PC-9 (cell line): Measurements from ENCODE around the gene KRT8. TPM values are rescaled to one million over a fixed set of nuclear protein-coding genes. Genes with fewer than 3 reads are reported as not detected.

Experiments used
- BruUV-seq: library from RNA; stranded (reverse); fragments of 400-500 nt; replicated peaks from 2 replicates; lab custom pipeline; 2021; lab: Mats Ljungman, UMichigan
- CTCF ChIA-PET: fragments of 300-600 bp; sonication (Branson Sonifier 250); formaldehyde crosslinking; loops from one replicate; lab custom pipeline; 2022; ENCODE audit warnings: antibody characterized with exemption; lab: Charles Lee
- POLR2A ChIA-PET: fragments of 300-600 bp; sonication (Branson Sonifier 250); formaldehyde crosslinking; loops from one replicate; lab custom pipeline; 2022; ENCODE audit warnings: antibody characterized with exemption; ENCODE audit not compliant: unreplicated experiment; lab: Charles Lee
- DNase-seq, 2 experiments: peaks; one replicate each; pipeline versions ENCODE4 v3.0.0 to v3.0.0-alpha.2; 2015 to 2022; ENCODE audit warnings: mixed read lengths in 1 of 2
- H2AFZ ChIP-seq: fragments of 200-600 bp; sonication (generic); 2 replicates; pipeline ENCODE4 v1.8.1; 2017; ENCODE audit warnings: antibody characterized with exemption
- H3F3A ChIP-seq: fragments of 200-600 bp; sonication (generic); 2 replicates; pipeline ENCODE4 v1.8.1; 2017; ENCODE audit warnings: antibody characterized with exemption, mild to moderate bottlenecking, low read depth; ENCODE audit not compliant: insufficient read depth
- H3K27ac ChIP-seq: fragments of 200-600 bp; sonication (generic); 2 replicates; pipeline ENCODE4 v1.6.1; 2016; ENCODE audit warnings: mixed run types
- H3K27me3 ChIP-seq: fragments of 200-600 bp; sonication (generic); 2 replicates; pipeline ENCODE4 v1.6.1; 2016; ENCODE audit warnings: low read depth, mixed run types; ENCODE audit not compliant: insufficient read depth
- H3K36me3 ChIP-seq: fragments of 200-600 bp; sonication (generic); 2 replicates; pipeline ENCODE4 v1.6.1; 2016; ENCODE audit warnings: low read depth, mixed run types
- H3K4me1 ChIP-seq: fragments of 200-600 bp; sonication (generic); replicated peaks from 2 replicates; pipeline ENCODE4 v1.6.1; 2016; ENCODE audit warnings: mixed run types; ENCODE audit not compliant: insufficient read depth
- H3K4me2 ChIP-seq: fragments of 200-600 bp; sonication (generic); 2 replicates; pipeline ENCODE4 v1.6.1; 2017; ENCODE audit warnings: mixed run types
- H3K4me3 ChIP-seq: fragments of 200-600 bp; sonication (generic); 2 replicates; pipeline ENCODE4 v1.6.1; 2016; ENCODE audit warnings: mixed run types
- H3K79me2 ChIP-seq: fragments of 200-600 bp; sonication (generic); 2 replicates; pipeline ENCODE4 v1.6.1; 2017; ENCODE audit warnings: low read depth, mixed run types
- H3K9me2 ChIP-seq: fragments of 200-600 bp; sonication (generic); 2 replicates; pipeline ENCODE4 v1.8.1; 2017; ENCODE audit warnings: mild to moderate bottlenecking; ENCODE audit not compliant: insufficient read depth
- H3K9me3 ChIP-seq: fragments of 200-600 bp; sonication (generic); 2 replicates; pipeline ENCODE4 v1.8.1; 2016; ENCODE audit warnings: low read depth; ENCODE audit not compliant: insufficient read depth
- H4K20me1 ChIP-seq: fragments of 200-600 bp; sonication (generic); 2 replicates; pipeline ENCODE4 v1.8.1; 2017; ENCODE audit not compliant: insufficient read depth
- EZH2 ChIP-seq: fragments of 200-600 bp; sonication (generic); IDR thresholded peaks from 2 replicates; pipeline ENCODE4 v1.8.0; 2017; ENCODE audit warnings: antibody characterized with exemption, low read depth
- intact Hi-C: fragments of 100-400 bp; cut with micrococcal nuclease; formaldehyde crosslinking; loops from one replicate; pipeline ENCODE4 v1.10.0; 2022; ENCODE audit not compliant: unreplicated experiment
- total RNA-seq: library from RNA; stranded (reverse); gene quantifications from 2 replicates; pipeline ENCODE4 v1.2.3, GENCODE V29; 2021
- TF ChIP-seq, protein P1 (sequence below): fragments of 200-600 bp; sonication (generic); conservative IDR thresholded peaks from 2 replicates; pipeline ENCODE4 v1.6.1; 2017; ENCODE audit warnings: mixed run types, antibody characterized with exemption, mild to moderate bottlenecking, moderate library complexity

KRT8 gene
- total RNA-seq, 1 experiment from 2014 or later: 2,962 TPM

DNA sequence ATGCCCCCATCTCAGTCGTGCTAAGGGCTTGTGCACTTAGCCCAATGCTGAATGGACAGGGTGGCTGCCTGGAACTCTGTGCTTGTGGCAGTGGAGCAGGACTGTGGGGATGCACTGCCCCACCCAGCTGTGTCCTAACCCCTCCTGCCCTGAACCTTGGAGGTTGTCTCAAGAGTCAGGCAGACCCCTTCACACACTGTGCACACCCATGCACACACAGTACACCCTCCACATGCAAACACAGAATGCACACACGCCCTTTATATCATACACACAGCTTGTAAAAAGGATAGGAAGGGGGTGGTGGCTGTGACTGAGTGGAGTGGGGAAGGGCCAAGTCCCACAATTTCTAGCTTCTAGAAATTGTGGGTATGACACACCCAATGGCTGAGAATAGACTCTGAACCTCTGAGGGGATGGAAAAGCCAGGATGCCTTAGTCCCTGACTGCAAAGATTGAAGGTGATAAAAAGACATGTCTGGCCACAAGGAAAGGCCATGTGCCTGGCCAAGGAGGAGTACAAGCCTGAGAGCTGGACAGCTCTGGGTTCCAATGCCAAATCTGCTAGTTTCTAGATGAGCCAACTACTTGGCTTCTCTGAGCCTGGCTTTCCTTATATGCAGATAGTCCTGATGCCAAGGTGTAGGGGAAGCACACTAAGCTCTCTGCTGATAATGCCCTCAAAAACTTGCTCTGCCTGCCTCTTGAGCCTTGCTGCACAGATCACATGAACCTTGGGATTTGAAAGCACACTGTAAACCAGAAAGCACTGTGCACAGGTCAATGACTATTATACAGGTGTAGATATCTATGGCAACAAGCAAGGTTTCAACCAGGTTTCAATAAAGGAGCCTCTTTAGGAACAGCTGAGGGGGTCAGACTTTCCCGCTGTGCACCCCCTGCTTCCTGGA lies 8.4 kb downstream of the KRT8 start:
- peak in 1 of 2 experiments; percentile 74 for DNase-seq
- peaks cover 40% of the 10 kb centered on the region for H3K79me2 ChIP-seq
- no peak overlapping the region; the same call in 1 of the 2 replicates for H3K4me3 ChIP-seq
- TF ChIP-seq, protein P1, sequence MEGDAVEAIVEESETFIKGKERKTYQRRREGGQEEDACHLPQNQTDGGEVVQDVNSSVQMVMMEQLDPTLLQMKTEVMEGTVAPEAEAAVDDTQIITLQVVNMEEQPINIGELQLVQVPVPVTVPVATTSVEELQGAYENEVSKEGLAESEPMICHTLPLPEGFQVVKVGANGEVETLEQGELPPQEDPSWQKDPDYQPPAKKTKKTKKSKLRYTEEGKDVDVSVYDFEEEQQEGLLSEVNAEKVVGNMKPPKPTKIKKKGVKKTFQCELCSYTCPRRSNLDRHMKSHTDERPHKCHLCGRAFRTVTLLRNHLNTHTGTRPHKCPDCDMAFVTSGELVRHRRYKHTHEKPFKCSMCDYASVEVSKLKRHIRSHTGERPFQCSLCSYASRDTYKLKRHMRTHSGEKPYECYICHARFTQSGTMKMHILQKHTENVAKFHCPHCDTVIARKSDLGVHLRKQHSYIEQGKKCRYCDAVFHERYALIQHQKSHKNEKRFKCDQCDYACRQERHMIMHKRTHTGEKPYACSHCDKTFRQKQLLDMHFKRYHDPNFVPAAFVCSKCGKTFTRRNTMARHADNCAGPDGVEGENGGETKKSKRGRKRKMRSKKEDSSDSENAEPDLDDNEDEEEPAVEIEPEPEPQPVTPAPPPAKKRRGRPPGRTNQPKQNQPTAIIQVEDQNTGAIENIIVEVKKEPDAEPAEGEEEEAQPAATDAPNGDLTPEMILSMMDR: no peak
- TF ChIP-seq EZH2: no peak
- H3K9me3 ChIP-seq: no peaks in the 10 kb centered on the region
- no TSS peak for BruUV-seq
- peak overlapping the region; percentile 93 for H3K27ac ChIP-seq
- H3K4me2 ChIP-seq: peak overlapping the region; percentile 38
- H4K20me1 ChIP-seq: peaks cover 58% of the 10 kb centered on the region
- ChIA-PET CTCF (interaction anchor here (0.6 to 1.6 kb wide), 4 partner anchors 11 to 425 kb away, joined by 3 to 7 read pairs (median 4); no protein-coding TSS in a partner anchor), POLR2A (interaction anchor here (0.5 to 2.5 kb wide), 15 partner anchors 9 to 750 kb away, joined by 3 to 19 read pairs (median 6); partner anchors contain the start of gene KRT8)
- no peaks in the 10 kb centered on the region for H3K27me3 ChIP-seq
- H3K9me2 ChIP-seq: no peaks in the 10 kb centered on the region
- H3K4me1 ChIP-seq: peaks cover 68% of the 10 kb centered on the region
- H2AFZ ChIP-seq: no peak overlapping the region
- peaks cover 46% of the 10 kb centered on the region for H3K36me3 ChIP-seq
- peaks cover 83% of the 10 kb centered on the region for H3F3A ChIP-seq
- intact Hi-C loops: no loop called here

GRCh38 chr12:52895726-52896189 lies 9.1 kb downstream of the KRT8 start:
- Histone ChIP-seq H3F3A (peaks cover 76% of the 10 kb centered on the region), H3K79me2 (peaks cover 33% of the 10 kb centered on the region), H3K4me2 (peak overlapping the region; percentile 38; the same call in 1 of the 2 replicates), H3K27me3 (no peaks in the 10 kb centered on the region), H3K9me2 (no peaks in the 10 kb centered on the region), H3K36me3 (peaks cover 39% of the 10 kb centered on the region), H4K20me1 (peaks cover 51% of the 10 kb centered on the region), H3K4me1 (peaks cover 61% of the 10 kb centered on the region), H3K9me3 (no peaks in the 10 kb centered on the region), H3K4me3 (no peak overlapping the region), H2AFZ (no peak overlapping the region), H3K27ac (peak overlapping the region; percentile 93)
- TF ChIP-seq, protein P1: no peak
- TF ChIP-seq EZH2: no peak
- ChIA-PET CTCF (interaction anchor here (0.6 to 1.6 kb wide), 3 partner anchors 10 to 85 kb away, joined by 3 to 7 read pairs (median 5); no protein-coding TSS in a partner anchor), POLR2A (interaction anchor here (0.5 to 2.5 kb wide), 14 partner anchors 9 to 749 kb away, joined by 3 to 19 read pairs (median 6); partner anchors contain the start of gene KRT8)
- intact Hi-C loops: no loop called here
- no TSS peak for BruUV-seq
- DNase-seq: peak in 1 of 2 experiments; percentile 72

- no peaks in the 10 kb centered on the region for H3K27me3 ChIP-seq
- ChIA-PET CTCF (no interaction called here), POLR2A (interaction anchor here (0.7 kb wide), 1 partner anchor 78 kb away, joined by 4 read pairs; no protein-coding TSS in a partner anchor)
- no TSS peak for BruUV-seq
- peaks cover 23% of the 10 kb centered on the region for H4K20me1 ChIP-seq
- peaks cover 48% of the 10 kb centered on the region for H3F3A ChIP-seq
- intact Hi-C loops: no loop called here
- H3K36me3 ChIP-seq: peaks cover 13% of the 10 kb centered on the region; the same call in 1 of the 2 replicates
- H3K9me3 ChIP-seq: no peaks in the 10 kb centered on the region
- H3K27ac ChIP-seq: no peak overlapping the region
- no peak overlapping the region for H3K4me3 ChIP-seq
- TF ChIP-seq, protein P1: no peak
- TF ChIP-seq EZH2: no peak
- H3K4me1 ChIP-seq: peaks cover 33% of the 10 kb centered on the region
- no peak overlapping the region for H3K4me2 ChIP-seq
- H3K9me2 ChIP-seq: no peaks in the 10 kb centered on the region
- DNase-seq: no peak
- 0 out of 2 replicates have a peak, but pooled peaks cover 7% of the 10 kb centered on the region for H3K79me2 ChIP-seq
- H2AFZ ChIP-seq: no peak overlapping the region
These were observed 11.9 kb downstream of the KRT8 start for GRCh38 chr12:52892974-52893373.
